LNCaP clone FGC (cell line): Measurements from ENCODE around the gene S100P.

Experiments
- DNase-seq: peaks from one replicate; pipeline ENCODE4 v3.0.0-alpha.2; 2011; ENCODE audit warnings: low read depth
- H3K4me3 ChIP-seq: 2 replicates; pipeline ENCODE4 v1.5.1; 2011; ENCODE audit warnings: mild to moderate bottlenecking, low read depth, low read length, control low read depth
- CTCF ChIP-seq: IDR thresholded peaks from 2 replicates; pipeline ENCODE4 v1.5.1; 2012; ENCODE audit warnings: mild to moderate bottlenecking; ENCODE audit not compliant: control insufficient read depth, insufficient read depth; ENCODE audit errors: extremely low read depth

S100P gene

DNA sequence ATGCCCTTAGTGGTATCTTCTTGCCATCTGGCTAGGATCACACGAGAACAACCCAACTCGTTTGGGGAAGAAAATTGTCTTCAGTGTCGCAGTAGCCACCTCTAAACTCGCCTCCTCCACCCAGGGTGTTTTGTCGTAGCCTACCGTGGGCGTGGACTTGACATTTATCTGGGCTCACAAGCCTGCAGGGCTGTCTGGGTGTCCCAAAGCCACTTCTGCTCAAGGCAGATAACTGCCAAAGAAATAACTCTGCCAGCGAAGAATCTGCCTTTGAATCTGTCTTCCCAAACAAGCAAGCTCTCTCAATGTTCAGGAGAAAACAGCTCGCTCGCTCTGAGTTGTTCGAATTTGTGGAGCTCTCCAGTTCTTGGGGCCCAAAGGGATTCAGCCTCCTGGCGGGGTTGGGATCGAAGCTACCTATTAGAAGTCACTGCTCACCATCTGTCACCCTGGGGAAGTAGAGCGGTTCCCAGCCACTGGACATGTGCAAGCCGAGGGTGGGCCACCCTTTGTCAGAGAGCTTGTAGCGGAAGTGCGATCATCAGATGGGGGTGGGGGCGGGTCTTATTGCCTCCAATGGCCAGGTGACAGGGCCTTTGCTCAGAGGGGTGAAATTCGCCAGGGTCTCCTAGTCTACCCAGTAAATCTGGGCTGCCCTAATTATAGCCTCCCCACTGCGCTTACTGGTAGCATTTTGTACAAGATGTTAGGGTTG is 37.1 kb downstream of the S100P start:
- no peak overlapping the region for H3K4me3 ChIP-seq
- no peak for DNase-seq
- TF ChIP-seq CTCF: no peak

DNA sequence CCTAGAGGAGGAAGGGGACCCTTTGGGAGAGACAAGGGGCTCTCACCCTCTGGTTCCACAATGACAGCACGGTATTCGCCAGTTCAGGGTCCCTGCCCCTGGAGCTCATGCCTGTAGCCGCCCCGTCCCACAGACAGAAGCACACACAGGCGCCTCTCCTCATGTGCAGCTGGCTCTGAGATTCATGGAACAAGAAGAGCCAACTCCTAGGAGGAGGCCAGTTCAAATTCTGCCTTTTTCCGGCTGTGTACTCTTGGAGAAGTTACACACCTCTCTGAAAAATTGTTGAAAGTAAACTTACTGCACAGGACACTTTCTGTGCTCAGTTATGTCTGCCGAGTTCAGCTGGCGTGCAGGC is 37.6 kb downstream of the S100P start:
- no peak for DNase-seq
- TF ChIP-seq CTCF: no peak
- H3K4me3 ChIP-seq: no peak overlapping the region

- no peak for TF ChIP-seq CTCF
- DNase-seq: no peak
- no peak overlapping the region for H3K4me3 ChIP-seq
These were observed 38.1 kb downstream of the S100P start for GRCh38 chr4:6731780-6732179.

- TF ChIP-seq CTCF: no peak
- no peak overlapping the region for H3K4me3 ChIP-seq
- no peak for DNase-seq
These were observed 39.0 kb downstream of the S100P start for GRCh38 chr4:6732441-6733357.

DNA sequence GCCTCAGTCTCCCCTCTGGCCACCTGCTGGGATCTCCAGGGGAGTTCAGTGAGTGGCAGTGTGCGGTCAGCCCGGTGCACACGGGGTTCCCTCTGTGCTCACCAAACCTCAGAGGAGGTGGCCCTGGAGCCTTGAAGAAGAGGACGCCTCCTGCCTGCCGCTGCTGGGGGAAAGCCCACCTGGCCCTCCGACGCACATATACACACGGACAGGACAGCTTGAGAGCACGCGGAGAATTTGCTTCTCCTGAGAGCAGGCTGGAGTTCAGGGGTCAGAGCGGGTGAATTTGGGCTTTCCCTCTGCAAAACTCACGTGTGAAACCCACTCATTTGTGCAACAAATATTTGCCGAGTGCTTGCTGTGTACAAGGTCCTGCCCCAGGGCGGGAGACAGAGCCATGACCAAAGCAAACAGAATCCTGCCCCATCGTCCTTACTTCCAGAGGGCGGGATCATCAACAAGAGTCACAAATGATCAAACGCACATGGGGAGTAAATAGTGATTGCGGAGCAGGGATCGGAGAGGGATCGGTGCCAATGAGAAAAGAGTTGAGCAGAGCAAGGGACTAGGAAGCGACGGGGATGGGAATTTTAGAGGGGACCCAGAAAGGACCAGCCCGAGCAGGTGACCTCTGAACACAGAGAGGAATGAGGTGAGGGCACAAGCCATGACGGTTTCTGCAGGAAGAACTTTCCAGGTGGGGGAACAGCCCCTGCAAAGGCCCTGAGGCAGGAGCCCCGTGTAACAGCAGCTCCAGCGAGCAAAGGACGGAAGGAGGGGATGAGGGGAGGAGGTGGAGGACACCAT is 39.9 kb downstream of the S100P start:
- no peak overlapping the region for H3K4me3 ChIP-seq
- no peak for DNase-seq
- TF ChIP-seq CTCF: no peak

- TF ChIP-seq CTCF: no peak
- no peak overlapping the region for H3K4me3 ChIP-seq
- DNase-seq: no peak
These were observed 40.6 kb downstream of the S100P start for GRCh38 chr4:6734165-6734786.
